AG04450 (cell line): ENCODE results near the gene CLSTN1. TPM values are rescaled to one million over a fixed set of nuclear protein-coding genes. Genes with fewer than 3 reads are reported as not detected.

Experiments used
- CTCF ChIA-PET: fragments of 300-600, 350-600 bp; formaldehyde crosslinking; extraction: SDS; loops from one replicate; lab custom pipeline; 2022; ENCODE audit warnings: antibody characterized with exemption, inconsistent platforms; lab: Charles Lee
- POLR2A ChIA-PET: fragments of 350-600 bp; formaldehyde crosslinking; extraction: SDS; loops from one replicate; lab custom pipeline; 2021; ENCODE audit warnings: antibody characterized with exemption, inconsistent platforms; lab: Yijun Ruan, JAX
- DNase-seq: peaks from one replicate; pipeline ENCODE4 v3.0.0-alpha.2; 2011; ENCODE audit warnings: low read depth, low spot score
- H3K27ac ChIP-seq: one replicate; pipeline ENCODE4 v1.5.1; 2012; ENCODE audit warnings: low read depth, low read length, control low read depth
- H3K27me3 ChIP-seq: one replicate; pipeline ENCODE4 v1.6.0; 2012; ENCODE audit warnings: low read length; ENCODE audit not compliant: control insufficient read depth, insufficient read depth
- H3K4me3 ChIP-seq: 2 replicates; pipeline ENCODE4 v1.5.1; 2011; ENCODE audit warnings: mild to moderate bottlenecking, low read depth, low read length, control low read depth
- H3K9me3 ChIP-seq: 2 replicates; pipeline ENCODE4 v1.5.1; 2012; ENCODE audit warnings: low read length; ENCODE audit not compliant: control insufficient read depth, insufficient read depth
- polyA plus RNA-seq: library from polyadenylated mRNA; depleted of rRNA; stranded (reverse); fragments of >200 nt; gene quantifications from 2 replicates; pipeline ENCODE4 v1.2.3, GENCODE V29; 2011
- TF ChIP-seq, protein P1 (sequence below): IDR thresholded peaks from 2 replicates; pipeline ENCODE4 v1.5.1; 2011; ENCODE audit warnings: low read depth, low read length, control low read depth, inconsistent platforms

The CLSTN1 gene
- polyA plus RNA-seq, 1 experiment = 35.2 TPM

DNA sequence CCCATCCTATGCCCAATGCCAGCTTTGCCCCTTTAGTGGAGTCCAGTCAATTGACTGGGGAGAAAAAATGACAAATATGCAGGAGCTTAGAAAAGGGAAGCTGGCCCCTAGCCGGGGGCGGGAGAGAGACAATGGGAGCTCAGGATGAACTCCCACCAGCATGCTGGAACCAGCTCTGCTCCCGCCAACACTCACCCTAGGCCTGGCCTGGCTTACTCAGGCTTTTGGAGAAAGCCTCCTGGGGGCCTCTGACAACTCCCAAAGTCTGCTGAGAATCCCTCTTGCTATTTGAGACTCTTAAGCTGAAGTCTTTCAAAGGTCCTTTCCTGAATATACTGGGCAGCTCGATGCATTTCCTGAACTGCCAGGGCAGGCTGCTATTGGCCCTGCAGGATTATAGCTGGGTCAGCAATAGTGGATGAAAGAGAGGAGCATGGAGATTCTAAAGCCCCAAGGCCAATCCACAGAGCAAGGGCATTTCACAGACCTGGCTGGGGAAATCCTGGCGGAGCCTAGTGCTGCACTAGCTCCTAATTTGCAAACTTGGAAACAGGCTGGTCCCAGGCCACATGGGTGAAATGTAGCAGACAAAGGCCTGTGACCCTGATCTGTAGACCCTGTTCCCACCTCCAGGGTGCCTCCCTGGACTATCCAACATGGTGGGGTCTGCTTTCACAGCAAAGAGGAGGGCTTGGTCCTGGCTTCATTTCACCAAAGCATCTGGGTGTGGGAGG lies 35.7 kb upstream of the CLSTN1 start:
- DNase-seq = no peak
- no peak overlapping the region for H3K27ac ChIP-seq
- H3K9me3 ChIP-seq = no peaks in the 10 kb centered on the region; the same call in 1 of the 2 replicates
- ChIA-PET POLR2A (no interaction called here), CTCF (interaction anchor here (1.4 to 2.6 kb wide), 3 partner anchors 9 to 75 kb away, joined by 4 to 21 read pairs (median 10); no protein-coding TSS in a partner anchor)
- TF ChIP-seq, protein P1, sequence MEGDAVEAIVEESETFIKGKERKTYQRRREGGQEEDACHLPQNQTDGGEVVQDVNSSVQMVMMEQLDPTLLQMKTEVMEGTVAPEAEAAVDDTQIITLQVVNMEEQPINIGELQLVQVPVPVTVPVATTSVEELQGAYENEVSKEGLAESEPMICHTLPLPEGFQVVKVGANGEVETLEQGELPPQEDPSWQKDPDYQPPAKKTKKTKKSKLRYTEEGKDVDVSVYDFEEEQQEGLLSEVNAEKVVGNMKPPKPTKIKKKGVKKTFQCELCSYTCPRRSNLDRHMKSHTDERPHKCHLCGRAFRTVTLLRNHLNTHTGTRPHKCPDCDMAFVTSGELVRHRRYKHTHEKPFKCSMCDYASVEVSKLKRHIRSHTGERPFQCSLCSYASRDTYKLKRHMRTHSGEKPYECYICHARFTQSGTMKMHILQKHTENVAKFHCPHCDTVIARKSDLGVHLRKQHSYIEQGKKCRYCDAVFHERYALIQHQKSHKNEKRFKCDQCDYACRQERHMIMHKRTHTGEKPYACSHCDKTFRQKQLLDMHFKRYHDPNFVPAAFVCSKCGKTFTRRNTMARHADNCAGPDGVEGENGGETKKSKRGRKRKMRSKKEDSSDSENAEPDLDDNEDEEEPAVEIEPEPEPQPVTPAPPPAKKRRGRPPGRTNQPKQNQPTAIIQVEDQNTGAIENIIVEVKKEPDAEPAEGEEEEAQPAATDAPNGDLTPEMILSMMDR = no peak
- H3K27me3 ChIP-seq = no peaks in the 10 kb centered on the region
- no peak overlapping the region for H3K4me3 ChIP-seq

DNA sequence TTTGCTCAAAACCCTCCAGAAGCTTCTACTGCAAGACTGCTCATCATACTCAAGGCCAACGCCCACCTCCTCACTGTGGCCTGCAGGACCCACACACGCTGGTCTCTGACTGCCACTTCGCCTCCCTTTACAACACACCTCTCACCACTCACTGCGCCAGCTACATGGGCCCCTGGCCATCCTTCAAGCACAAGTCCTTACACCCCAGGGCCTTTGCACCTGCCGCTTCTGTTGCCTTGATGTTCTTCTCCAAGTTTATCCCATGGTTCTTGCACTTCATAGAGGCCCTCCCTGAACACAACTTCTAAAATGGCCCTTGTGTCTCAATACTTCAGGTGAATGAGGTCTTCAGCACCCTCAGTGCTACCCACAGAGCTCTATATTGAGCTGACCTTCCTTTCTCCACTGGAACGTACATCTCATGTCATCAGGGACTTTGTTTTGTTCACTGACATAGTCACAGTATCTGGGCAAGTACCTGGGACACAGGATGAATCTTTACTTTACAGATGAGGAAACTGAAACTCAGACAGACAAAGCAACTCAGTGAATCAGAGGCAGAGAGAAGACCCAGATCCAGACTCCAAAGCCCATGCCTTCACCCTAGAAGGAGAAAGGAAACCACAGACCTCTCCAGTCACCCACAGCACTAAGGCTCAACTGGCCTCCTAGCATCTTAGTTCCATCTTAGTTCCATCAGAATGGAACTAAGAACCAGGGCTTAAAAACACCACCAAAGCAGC lies 34.7 kb upstream of the CLSTN1 start:
- ChIA-PET POLR2A (no interaction called here), CTCF (interaction anchor here (1.4 to 2.0 kb wide), 2 partner anchors 10 to 16 kb away, joined by 4 to 10 read pairs; no protein-coding TSS in a partner anchor)
- TF ChIP-seq, protein P1 = no peak
- Histone ChIP-seq H3K4me3 (no peak overlapping the region), H3K27me3 (no peaks in the 10 kb centered on the region), H3K27ac (no peak overlapping the region), H3K9me3 (peaks cover under 1% of the 10 kb centered on the region)
- DNase-seq = no peak

DNA sequence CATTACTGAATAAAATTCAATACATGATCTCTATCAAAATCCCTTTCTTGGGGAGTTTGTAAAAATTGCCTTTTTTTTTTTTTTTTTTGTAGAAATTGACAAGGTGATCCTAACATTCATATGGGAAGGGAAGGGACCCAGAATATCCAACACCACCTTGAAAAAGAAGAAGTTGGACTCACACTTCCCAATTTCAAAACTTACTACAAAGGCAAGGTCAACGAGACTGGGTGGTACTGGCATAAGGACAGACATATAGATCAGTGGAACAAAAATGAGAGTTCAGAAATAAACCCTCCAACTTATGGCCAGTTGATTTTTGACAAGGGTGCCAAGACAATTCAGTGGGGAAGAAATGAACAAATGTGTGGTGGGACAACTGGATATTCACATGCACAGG lies 31.4 kb upstream of the CLSTN1 start:
- POLR2A ChIA-PET = no interaction called here
- Histone ChIP-seq H3K27me3 (no peaks in the 10 kb centered on the region), H3K4me3 (no peak overlapping the region), H3K9me3 (peaks cover 3% of the 10 kb centered on the region; the same call in 1 of the 2 replicates), H3K27ac (no peak overlapping the region)
- CTCF ChIA-PET = interaction anchor here (0.7 kb wide), 1 partner anchor 483 kb away, joined by 3 read pairs; no protein-coding TSS in a partner anchor
- DNase-seq = no peak
- TF ChIP-seq, protein P1 = no peak

DNA sequence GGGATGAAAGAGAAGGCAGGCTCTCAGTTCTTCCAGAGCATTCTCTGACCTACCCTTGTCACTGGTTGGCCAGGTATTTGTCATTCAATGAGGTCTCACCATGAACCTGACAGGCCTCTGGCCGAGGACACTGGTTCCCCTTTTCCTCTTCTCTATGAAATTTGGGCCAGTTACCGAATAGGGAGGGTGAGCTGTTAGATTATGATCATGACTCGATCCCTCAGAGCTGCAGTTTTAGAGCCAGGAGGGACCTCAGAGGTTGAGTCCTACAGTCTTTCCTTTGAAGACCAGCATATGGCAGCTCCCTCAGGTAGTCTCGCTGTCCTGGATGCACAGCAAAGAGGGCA lies 29.5 kb upstream of the CLSTN1 start:
- DNase-seq = no peak
- Histone ChIP-seq H3K9me3 (peaks cover 3% of the 10 kb centered on the region; the same call in 1 of the 2 replicates), H3K27me3 (no peaks in the 10 kb centered on the region), H3K4me3 (no peak overlapping the region), H3K27ac (no peak overlapping the region)
- ChIA-PET CTCF (interaction anchor here (0.9 to 1.0 kb wide), 2 partner anchors 13 to 69 kb away, joined by 3 read pairs; no protein-coding TSS in a partner anchor), POLR2A (no interaction called here)
- TF ChIP-seq, protein P1 = no peak
